Keratinocyte (primary cell): Measurements from ENCODE around the gene ATP2B1.

Source experiments
- CTCF ChIP-seq, 3 experiments: IDR thresholded peaks in 1 of 3; conservative IDR thresholded peaks in 1 of 3; optimal IDR thresholded peaks in 1 of 3; 2 replicates in 2 of 3; 3 replicates in 1 of 3; pipeline versions ENCODE3 to v1.5.1; 2011; ENCODE audit warnings: low read length in 3 of 3, mild to moderate bottlenecking in 3 of 3, moderate library complexity in 2 of 3, control low read depth in 1 of 3, inconsistent platforms in 1 of 3; ENCODE audit not compliant: insufficient read depth in 2 of 3; ENCODE audit errors: extremely low read depth in 1 of 3
- EZH2 ChIP-seq: IDR thresholded peaks from one replicate; pipeline ENCODE4 v1.6.1; 2012; ENCODE audit warnings: inconsistent platforms, mild to moderate bottlenecking, low read length, moderate library complexity

GRCh38 chr12:89669197-89669596 is 39.4 kb downstream of the ATP2B1 start:
- TF ChIP-seq CTCF (optimal IDR thresholded peaks at IDR 0.05 in 1 of 3, IDR thresholded peaks at IDR 0.05 in 1 of 3, conservative IDR thresholded peaks at IDR 0.05 in 1 of 3; ENCODE audit: extremely low read depth in 1 of 3, insufficient read depth in 2 of 3, low read length in 3 of 3) (no peak), EZH2 (no peak)
